ENCODE measurements around the gene FOXL1.

FOXL1 gene

GRCh38 chr16:86557587-86557986 is 20.8 kb upstream of the FOXL1 start:
- H3K4me3 ChIP-seq (ENCODE audit: low read length), result no peak overlapping the region
- TF ChIP-seq ZNF274 (IDR thresholded peaks at IDR 0.05; ENCODE audit: low read depth, low read length), result no peak

DNA sequence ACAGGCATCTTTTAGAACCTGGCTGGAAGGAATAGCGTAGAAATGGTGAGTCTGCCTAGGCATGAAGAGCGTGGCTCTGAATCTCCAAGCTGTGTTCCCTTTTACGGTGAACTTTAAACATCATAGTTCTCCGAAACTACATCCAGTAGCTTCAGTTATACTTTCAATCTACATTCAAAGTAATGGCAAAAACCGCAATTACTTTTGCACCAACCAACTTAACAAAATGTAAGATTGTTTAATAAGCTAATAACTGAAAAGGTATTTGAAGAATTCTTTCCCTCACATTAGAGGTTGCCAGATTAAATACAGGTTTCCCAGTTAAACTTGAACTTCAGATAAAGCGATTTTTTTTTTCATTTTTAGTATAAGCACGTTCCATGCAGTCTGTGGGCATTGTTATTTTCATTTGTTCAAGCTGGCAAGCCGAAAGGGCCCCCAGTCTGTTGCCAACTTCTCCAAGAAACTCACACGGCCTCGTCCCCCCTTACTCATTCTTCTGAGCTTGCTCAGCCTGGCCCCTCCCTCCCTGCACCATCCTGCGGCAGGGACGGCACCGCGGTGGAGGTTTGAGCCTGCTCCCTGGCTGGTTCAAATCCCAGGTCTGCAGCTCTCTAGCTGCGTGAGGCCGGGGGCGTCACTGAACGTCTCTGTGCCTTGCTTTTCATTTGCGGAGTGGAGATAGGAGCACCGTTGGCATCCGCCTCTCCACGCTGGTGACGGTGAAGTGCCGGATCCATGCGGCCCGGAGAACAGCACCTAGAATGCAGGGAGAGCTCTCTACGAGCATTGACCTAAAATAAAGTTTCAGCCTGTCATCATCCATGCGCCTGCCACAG is 19.8 kb upstream of the FOXL1 start:
- no peak for TF ChIP-seq ZNF274 (IDR thresholded peaks at IDR 0.05; ENCODE audit: low read depth, low read length)
- no peak overlapping the region for H3K4me3 ChIP-seq (ENCODE audit: low read length)

- H3K4me3 ChIP-seq (ENCODE audit: low read length), result no peak overlapping the region
- no peak for TF ChIP-seq ZNF274 (IDR thresholded peaks at IDR 0.05; ENCODE audit: low read depth, low read length)
Measured at GRCh38 chr16:86559802-86560305, 18.5 kb upstream of the FOXL1 start.

GRCh38 chr16:86562356-86562755 is 16.0 kb upstream of the FOXL1 start:
- H3K4me3 ChIP-seq (ENCODE audit: low read length), result no peak overlapping the region
- TF ChIP-seq ZNF274 (IDR thresholded peaks at IDR 0.05; ENCODE audit: low read depth, low read length), result no peak

DNA sequence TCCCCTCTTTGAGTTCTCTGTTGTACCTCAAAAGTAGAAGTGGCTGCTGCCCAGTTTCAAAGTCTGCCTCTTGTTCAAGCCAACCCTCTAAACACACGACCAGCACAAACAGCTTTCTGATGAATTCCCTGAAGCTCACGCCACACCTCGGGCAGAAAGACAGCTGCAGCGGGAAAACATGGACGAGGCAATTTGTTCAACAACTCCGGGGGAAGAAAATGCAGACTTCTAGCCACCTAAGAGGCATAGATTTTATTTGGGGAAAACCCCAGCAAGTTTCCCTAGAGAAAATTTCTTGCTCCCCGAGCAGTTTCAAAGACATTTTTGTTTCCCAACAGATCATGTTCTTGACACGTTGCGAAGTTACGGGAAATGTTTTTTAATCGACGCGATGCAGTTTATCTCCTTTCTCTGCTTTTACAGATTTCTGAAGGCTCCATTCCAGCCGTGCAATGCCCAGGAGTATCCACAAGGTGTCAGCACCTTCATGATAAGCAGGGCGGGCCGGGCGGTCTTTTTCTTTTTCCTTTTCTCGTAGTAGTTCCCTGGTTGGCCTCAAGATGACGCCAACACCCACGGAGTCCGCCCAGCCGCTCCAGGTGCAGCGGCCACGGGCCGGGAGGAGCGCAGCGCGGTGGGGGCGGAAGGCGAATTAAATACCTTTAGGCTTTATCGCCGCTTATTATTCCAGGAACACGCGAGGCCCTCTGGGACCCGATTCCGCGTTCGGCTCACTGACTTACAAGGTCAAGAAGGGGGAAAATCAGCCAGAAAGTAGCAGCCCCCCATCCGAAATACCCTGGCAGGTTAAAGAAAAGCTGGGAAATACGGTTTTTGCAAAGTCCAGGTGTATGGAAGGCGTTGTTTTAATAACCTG is 14.6 kb upstream of the FOXL1 start:
- no peak overlapping the region for H3K4me3 ChIP-seq (ENCODE audit: low read length)
- TF ChIP-seq ZNF274 (IDR thresholded peaks at IDR 0.05; ENCODE audit: low read depth, low read length), result no peak

GRCh38 chr16:86565181-86565631 is 13.1 kb upstream of the FOXL1 start:
- TF ChIP-seq ZNF274 (IDR thresholded peaks at IDR 0.05; ENCODE audit: low read depth, low read length), result no peak
- H3K4me3 ChIP-seq (ENCODE audit: low read length), result no peak overlapping the region

- H3K4me3 ChIP-seq (ENCODE audit: low read length), result no peak overlapping the region
- TF ChIP-seq ZNF274 (IDR thresholded peaks at IDR 0.05; ENCODE audit: low read depth, low read length), result no peak
Measured at GRCh38 chr16:86565644-86566511, 12.5 kb upstream of the FOXL1 start.

DNA sequence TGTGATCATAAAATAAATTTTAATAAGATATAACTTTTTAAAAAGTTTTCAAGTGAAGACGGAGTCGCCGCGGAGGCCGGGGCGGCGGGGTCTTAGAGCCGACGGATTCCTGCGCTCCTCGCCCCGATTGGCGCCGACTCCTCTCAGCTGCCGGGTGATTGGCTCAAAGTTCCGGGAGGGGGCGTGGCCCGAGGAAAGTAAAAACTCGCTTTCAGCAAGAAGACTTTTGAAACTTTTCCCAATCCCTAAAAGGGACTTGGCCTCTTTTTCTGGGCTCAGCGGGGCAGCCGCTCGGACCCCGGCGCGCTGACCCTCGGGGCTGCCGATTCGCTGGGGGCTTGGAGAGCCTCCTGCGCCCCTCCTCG is 11.8 kb upstream of the FOXL1 start, which contains the start of gene FOXC2:
TSS of gene FOXC2 (plus strand) at position 229 of the 365 bp plus-strand sequence. CDS start 507 bp downstream, outside the sequence.
- H3K4me3 ChIP-seq (ENCODE audit: low read length), result no peak within 1 kb of the TSS
- TF ChIP-seq ZNF274 (IDR thresholded peaks at IDR 0.05; ENCODE audit: low read depth, low read length), result no peak

DNA sequence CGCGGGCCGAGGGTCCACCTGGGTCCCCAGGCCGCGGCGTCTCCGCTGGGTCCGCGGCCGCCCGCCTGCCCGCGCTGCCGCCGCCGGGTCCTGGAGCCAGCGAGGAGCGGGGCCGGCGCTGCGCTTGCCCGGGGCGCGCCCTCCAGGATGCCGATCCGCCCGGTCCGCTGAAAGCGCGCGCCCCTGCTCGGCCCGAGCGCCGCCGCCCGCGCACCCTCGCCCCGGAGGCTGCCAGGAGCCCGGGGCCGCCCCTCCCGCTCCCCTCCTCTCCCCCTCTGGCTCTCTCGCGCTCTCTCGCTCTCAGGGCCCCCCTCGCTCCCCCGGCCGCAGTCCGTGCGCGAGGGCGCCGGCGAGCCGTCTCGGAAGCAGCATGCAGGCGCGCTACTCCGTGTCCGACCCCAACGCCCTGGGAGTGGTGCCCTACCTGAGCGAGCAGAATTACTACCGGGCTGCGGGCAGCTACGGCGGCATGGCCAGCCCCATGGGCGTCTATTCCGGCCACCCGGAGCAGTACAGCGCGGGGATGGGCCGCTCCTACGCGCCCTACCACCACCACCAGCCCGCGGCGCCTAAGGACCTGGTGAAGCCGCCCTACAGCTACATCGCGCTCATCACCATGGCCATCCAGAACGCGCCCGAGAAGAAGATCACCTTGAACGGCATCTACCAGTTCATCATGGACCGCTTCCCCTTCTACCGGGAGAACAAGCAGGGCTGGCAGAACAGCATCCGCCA is 11.2 kb upstream of the FOXL1 start:
- TF ChIP-seq ZNF274 (IDR thresholded peaks at IDR 0.05; ENCODE audit: low read depth, low read length), result no peak
- H3K4me3 ChIP-seq (ENCODE audit: low read length), result no peak overlapping the region

- no peak overlapping the region for H3K4me3 ChIP-seq (ENCODE audit: low read length)
- no peak for TF ChIP-seq ZNF274 (IDR thresholded peaks at IDR 0.05; ENCODE audit: low read depth, low read length)
Measured at GRCh38 chr16:86567701-86568581, 10.4 kb upstream of the FOXL1 start.

DNA sequence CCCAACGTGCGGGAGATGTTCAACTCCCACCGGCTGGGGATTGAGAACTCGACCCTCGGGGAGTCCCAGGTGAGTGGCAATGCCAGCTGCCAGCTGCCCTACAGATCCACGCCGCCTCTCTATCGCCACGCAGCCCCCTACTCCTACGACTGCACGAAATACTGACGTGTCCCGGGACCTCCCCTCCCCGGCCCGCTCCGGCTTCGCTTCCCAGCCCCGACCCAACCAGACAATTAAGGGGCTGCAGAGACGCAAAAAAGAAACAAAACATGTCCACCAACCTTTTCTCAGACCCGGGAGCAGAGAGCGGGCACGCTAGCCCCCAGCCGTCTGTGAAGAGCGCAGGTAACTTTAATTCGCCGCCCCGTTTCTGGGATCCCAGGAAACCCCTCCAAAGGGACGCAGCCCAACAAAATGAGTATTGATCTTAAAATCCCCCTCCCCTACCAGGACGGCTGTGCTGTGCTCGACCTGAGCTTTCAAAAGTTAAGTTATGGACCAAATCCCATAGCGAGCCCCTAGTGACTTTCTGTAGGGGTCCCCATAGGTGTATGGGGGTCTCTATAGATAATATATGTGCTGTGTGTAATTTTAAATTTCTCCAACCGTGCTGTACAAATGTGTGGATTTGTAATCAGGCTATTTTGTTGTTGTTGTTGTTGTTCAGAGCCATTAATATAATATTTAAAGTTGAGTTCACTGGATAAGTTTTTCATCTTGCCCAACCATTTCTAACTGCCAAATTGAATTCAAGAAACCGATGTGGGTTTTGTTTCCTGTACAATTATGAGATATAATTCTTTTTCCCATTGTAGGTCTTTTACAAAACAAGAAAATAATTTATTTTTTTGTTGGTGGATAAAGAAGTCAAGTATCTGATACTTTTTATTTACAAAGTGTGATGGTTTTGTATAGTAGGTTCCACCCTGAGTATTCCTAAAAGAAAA is 9.4 kb upstream of the FOXL1 start:
- no peak overlapping the region for H3K4me3 ChIP-seq (ENCODE audit: low read length)
- TF ChIP-seq ZNF274 (IDR thresholded peaks at IDR 0.05; ENCODE audit: low read depth, low read length), result no peak
